Panc1 (cell line): Measurements from ENCODE around the gene OOEP. TPM values are rescaled to one million over a fixed set of nuclear protein-coding genes. Genes with fewer than 3 reads are reported as not detected.

ENCODE experiments used
- ATAC-seq: fragments of 200-7000 bp; cut with Tn5 transposase; 2 replicates; pipeline ENCODE4 v1.9.1; 2020; ENCODE audit warnings: mild to moderate bottlenecking, moderate library complexity
- BruUV-seq: library from RNA; stranded (reverse); fragments of 400-500 nt; replicated peaks from 2 replicates; lab custom pipeline; 2021; lab: Mats Ljungman, UMichigan
- CTCF ChIA-PET: fragments of 300-600 bp; sonication (Branson Sonifier 250); formaldehyde crosslinking; loops from one replicate; lab custom pipeline; 2022; ENCODE audit warnings: antibody characterized with exemption; lab: Charles Lee
- POLR2A ChIA-PET: fragments of 300-600 bp; sonication (Branson Sonifier 250); formaldehyde crosslinking; loops from one replicate; lab custom pipeline; 2022; ENCODE audit warnings: antibody characterized with exemption; lab: Charles Lee
- DNase-seq: peaks from one replicate; pipeline ENCODE4 v3.0.0-alpha.2; 2010; ENCODE audit warnings: low read depth, low spot score
- H3K27ac ChIP-seq: 2 replicates; pipeline ENCODE4 v1.5.1; 2011; ENCODE audit warnings: mild to moderate bottlenecking, low read length, inconsistent platforms
- H3K27me3 ChIP-seq: fragments of 200-500 bp; sonication (Bioruptor generic); 2 replicates; pipeline ENCODE4 v1.6.0; 2014; ENCODE audit warnings: low read length, inconsistent platforms; ENCODE audit not compliant: control insufficient read depth, insufficient read depth
- H3K36me3 ChIP-seq: fragments of 200-500 bp; sonication (Bioruptor generic); 2 replicates; pipeline ENCODE4 v1.5.1; 2014; ENCODE audit warnings: inconsistent platforms, mild to moderate bottlenecking, low read length, moderate library complexity; ENCODE audit not compliant: control insufficient read depth, insufficient read depth
- H3K4me1 ChIP-seq: 2 replicates; pipeline ENCODE4 v1.5.1; 2011; ENCODE audit warnings: inconsistent platforms, mild to moderate bottlenecking, low read length, moderate library complexity; ENCODE audit not compliant: control insufficient read depth, insufficient read depth
- H3K4me3 ChIP-seq, 2 experiments: 2 replicates each; pipeline ENCODE4 v1.5.1; 2011 to 2012; ENCODE audit warnings: low read depth in 2 of 2, low read length in 2 of 2, mild to moderate bottlenecking in 2 of 2, inconsistent platforms in 1 of 2, moderate library complexity in 1 of 2
- H3K9me3 ChIP-seq: fragments of 200-500 bp; sonication (Bioruptor generic); 2 replicates; pipeline ENCODE4 v1.5.1; 2014; ENCODE audit warnings: low read depth, mild to moderate bottlenecking, inconsistent platforms, low read length, moderate library complexity; ENCODE audit not compliant: control insufficient read depth, insufficient read depth
- POLR2AphosphoS5 ChIP-seq: IDR thresholded peaks from 2 replicates; pipeline ENCODE4 v1.6.1; 2012; ENCODE audit warnings: mild to moderate bottlenecking, low read depth, low read length, moderate library complexity
- SIN3A ChIP-seq: IDR thresholded peaks from 2 replicates; pipeline ENCODE4 v1.6.1; 2012; ENCODE audit warnings: low read depth, mild to moderate bottlenecking, low read length, moderate library complexity, borderline replicate concordance; ENCODE audit not compliant: insufficient read depth
- TCF7L2 ChIP-seq: IDR thresholded peaks from 2 replicates; pipeline ENCODE4 v1.6.1; 2011; ENCODE audit warnings: mild to moderate bottlenecking, low read depth, low read length, inconsistent platforms
- in situ Hi-C: cut with HindIII; loops from 2 replicates; pipeline ENCODE4 v1.10.0; 2016; ENCODE audit warnings: low sequenced_read_pairs, low pct_unique_long_range_greater_than_20kb
- intact Hi-C: fragments of 100-400 bp; cut with micrococcal nuclease; formaldehyde crosslinking; loops from one replicate; pipeline ENCODE4 v1.10.0; 2022; ENCODE audit not compliant: unreplicated experiment
- total RNA-seq: library from RNA; stranded (reverse); gene quantifications from one replicate; pipeline ENCODE4 v1.2.1, GENCODE V29; 2021; ENCODE audit not compliant: unreplicated experiment
- TF ChIP-seq, protein P1 (sequence below): fragments of 450-650 bp; IDR thresholded peaks from 2 replicates; pipeline ENCODE4 v1.5.1; 2017; ENCODE audit warnings: mild to moderate bottlenecking
- TF ChIP-seq, protein P2 (sequence below), 2 experiments: IDR thresholded peaks; 2 replicates each; pipeline ENCODE4 v1.6.1; 2011 to 2012; ENCODE audit warnings: low read depth in 2 of 2, control low read depth in 1 of 2, low read length in 1 of 2, mild to moderate bottlenecking in 1 of 2, moderate library complexity in 1 of 2; ENCODE audit not compliant: insufficient read depth in 1 of 2

OOEP gene
- total RNA-seq, 1 experiment from 2014 or later: 10.6 TPM

DNA sequence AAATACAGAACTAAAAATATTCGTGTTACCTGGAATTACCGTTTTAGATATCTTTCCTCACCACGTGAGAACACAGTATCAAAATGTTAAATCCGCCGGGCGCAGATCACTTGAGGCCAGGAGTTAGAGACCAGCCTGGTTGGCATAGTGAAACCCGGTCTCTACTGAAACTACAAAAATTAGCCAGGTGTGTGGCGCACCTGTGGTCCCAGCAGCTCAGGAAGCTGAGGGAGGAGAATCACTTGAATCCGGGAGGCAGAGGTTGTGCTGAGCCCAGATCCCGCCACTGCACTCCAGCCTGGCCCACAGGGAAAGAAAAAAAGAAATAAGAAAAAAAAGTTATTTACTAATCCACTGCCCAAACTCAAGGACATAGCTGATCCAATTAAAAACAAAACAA, 20.2 kb upstream of the OOEP start:
- H3K9me3 ChIP-seq: no peaks in the 10 kb centered on the region
- ATAC-seq (no peak), DNase-seq (no peak)
- ChIA-PET POLR2A (interaction anchor here (0.7 kb wide), 2 partner anchors 301 to 362 kb away, joined by 6 to 8 read pairs; no protein-coding TSS in a partner anchor), CTCF (interaction anchor here (0.6 kb wide), 1 partner anchor 268 kb away, joined by 7 read pairs; no protein-coding TSS in a partner anchor)
- intact Hi-C loops: loop anchor here (2.0 kb wide), 1 partner anchor 103 kb away; no protein-coding TSS in a partner anchor
- no peak overlapping the region for H3K4me3 ChIP-seq
- H3K36me3 ChIP-seq: no peaks in the 10 kb centered on the region
- H3K27ac ChIP-seq: no peak overlapping the region
- H3K4me1 ChIP-seq: peaks cover 10% of the 10 kb centered on the region; the same call in 1 of the 2 replicates
- in situ Hi-C loops: no loop called here
- BruUV-seq: no TSS peak
- no peaks in the 10 kb centered on the region for H3K27me3 ChIP-seq
- no peak for TF ChIP-seq TCF7L2
- TF ChIP-seq, protein P1, sequence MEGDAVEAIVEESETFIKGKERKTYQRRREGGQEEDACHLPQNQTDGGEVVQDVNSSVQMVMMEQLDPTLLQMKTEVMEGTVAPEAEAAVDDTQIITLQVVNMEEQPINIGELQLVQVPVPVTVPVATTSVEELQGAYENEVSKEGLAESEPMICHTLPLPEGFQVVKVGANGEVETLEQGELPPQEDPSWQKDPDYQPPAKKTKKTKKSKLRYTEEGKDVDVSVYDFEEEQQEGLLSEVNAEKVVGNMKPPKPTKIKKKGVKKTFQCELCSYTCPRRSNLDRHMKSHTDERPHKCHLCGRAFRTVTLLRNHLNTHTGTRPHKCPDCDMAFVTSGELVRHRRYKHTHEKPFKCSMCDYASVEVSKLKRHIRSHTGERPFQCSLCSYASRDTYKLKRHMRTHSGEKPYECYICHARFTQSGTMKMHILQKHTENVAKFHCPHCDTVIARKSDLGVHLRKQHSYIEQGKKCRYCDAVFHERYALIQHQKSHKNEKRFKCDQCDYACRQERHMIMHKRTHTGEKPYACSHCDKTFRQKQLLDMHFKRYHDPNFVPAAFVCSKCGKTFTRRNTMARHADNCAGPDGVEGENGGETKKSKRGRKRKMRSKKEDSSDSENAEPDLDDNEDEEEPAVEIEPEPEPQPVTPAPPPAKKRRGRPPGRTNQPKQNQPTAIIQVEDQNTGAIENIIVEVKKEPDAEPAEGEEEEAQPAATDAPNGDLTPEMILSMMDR: no peak
- no peak for TF ChIP-seq SIN3A
- TF ChIP-seq, protein P2, sequence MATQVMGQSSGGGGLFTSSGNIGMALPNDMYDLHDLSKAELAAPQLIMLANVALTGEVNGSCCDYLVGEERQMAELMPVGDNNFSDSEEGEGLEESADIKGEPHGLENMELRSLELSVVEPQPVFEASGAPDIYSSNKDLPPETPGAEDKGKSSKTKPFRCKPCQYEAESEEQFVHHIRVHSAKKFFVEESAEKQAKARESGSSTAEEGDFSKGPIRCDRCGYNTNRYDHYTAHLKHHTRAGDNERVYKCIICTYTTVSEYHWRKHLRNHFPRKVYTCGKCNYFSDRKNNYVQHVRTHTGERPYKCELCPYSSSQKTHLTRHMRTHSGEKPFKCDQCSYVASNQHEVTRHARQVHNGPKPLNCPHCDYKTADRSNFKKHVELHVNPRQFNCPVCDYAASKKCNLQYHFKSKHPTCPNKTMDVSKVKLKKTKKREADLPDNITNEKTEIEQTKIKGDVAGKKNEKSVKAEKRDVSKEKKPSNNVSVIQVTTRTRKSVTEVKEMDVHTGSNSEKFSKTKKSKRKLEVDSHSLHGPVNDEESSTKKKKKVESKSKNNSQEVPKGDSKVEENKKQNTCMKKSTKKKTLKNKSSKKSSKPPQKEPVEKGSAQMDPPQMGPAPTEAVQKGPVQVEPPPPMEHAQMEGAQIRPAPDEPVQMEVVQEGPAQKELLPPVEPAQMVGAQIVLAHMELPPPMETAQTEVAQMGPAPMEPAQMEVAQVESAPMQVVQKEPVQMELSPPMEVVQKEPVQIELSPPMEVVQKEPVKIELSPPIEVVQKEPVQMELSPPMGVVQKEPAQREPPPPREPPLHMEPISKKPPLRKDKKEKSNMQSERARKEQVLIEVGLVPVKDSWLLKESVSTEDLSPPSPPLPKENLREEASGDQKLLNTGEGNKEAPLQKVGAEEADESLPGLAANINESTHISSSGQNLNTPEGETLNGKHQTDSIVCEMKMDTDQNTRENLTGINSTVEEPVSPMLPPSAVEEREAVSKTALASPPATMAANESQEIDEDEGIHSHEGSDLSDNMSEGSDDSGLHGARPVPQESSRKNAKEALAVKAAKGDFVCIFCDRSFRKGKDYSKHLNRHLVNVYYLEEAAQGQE (IDR thresholded peaks at IDR 0.05; ENCODE audit: insufficient read depth in 1 of 2, low read depth in 2 of 2, low read length in 1 of 2): no peak
- TF ChIP-seq POLR2AphosphoS5: no peak

DNA sequence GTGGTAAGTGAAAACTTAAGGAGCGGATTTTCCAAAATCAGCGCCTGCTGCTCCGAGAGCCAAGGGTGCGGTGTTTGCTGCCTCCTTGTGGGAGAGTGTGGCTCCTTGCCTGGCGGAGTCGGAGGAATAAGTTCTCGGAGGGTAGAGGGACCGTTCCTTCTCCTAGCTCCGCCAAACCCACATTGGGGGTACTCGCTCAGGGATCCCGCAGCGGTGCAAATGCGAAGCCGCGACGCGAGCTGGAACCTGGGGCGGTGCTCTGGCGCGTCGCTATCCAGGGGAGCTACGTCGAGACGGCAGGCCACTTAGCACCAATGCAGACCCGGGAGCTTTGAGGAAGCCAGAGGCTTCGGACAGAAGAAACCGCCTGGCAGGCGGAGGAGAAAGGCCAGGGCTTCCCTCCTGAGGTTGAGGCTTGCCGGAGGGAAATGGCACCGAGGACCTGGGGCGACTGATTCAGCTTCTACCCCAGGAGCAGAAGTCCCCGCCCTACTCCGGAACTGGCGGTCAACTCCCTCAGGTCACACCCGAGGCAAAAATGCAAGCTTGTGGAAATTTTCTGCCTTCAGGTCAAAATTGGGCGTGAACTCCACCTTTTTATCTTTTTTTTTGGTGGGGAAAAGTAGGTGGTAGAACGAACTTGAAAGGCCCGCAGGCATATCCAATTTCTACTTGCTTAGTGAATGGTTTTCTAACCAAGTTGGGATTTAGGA, 19.3 kb upstream of the OOEP start:
- ChIA-PET POLR2A (interaction anchor here (0.5 to 0.8 kb wide), 2 partner anchors 61 to 66 kb away, joined by 7 to 11 read pairs; no protein-coding TSS in a partner anchor), CTCF (interaction anchor here (0.5 to 1.7 kb wide), 9 partner anchors 10 to 1980 kb away, joined by 3 to 8 read pairs (median 4); no protein-coding TSS in a partner anchor)
- Histone ChIP-seq H3K4me3 (peak overlapping the region; percentile 52 to 88), H3K27me3 (no peaks in the 10 kb centered on the region), H3K27ac (peak overlapping the region; percentile 87), H3K9me3 (no peaks in the 10 kb centered on the region), H3K4me1 (peaks cover 8% of the 10 kb centered on the region; the same call in 1 of the 2 replicates), H3K36me3 (no peaks in the 10 kb centered on the region)
- ATAC-seq (peak; percentile 93), DNase-seq (peak; percentile 67)
- no TSS peak for BruUV-seq
- TF ChIP-seq SIN3A (no peak), POLR2AphosphoS5 (peak; percentile 59; the same call in 1 of the 2 replicates), TCF7L2 (0 out of 2 replicates have a peak, but pooled peaks have one; percentile 33)
- TF ChIP-seq, protein P2 (IDR thresholded peaks at IDR 0.05; ENCODE audit: insufficient read depth in 1 of 2, low read depth in 2 of 2, low read length in 1 of 2): no peak; a peak in 1 of 4 replicates
- TF ChIP-seq, protein P1: peak; percentile 98
- intact Hi-C loops (loop anchor here (2.0 kb wide), 1 partner anchor 102 kb away; no protein-coding TSS in a partner anchor), in situ Hi-C loops (no loop called here)
